ENCODE data around the gene HBEGF.

Gene HBEGF

DNA sequence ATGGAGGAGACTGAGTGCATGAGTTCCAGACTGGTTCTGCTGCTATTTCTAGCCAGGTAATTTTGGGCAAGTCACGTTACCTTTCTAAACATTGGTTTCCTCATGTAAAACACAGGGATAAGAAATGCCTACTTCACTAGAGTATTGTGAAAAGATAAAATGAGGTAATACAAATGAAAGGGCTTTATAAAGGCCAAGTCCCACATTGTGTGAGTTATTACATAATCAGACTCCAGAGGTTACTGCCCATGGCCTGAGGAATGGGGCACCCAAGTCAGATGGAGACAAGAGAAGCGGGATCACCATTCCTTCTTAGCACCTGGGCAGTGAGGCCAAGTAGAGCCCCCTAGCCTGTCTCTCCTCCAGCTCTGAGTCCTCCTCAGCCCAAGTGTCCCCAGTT is 7.5 kb downstream of the HBEGF start:
- no peak overlapping the region for H3K4me3 ChIP-seq (ENCODE audit: severe bottlenecking)
- H3K4me1 ChIP-seq (ENCODE audit: insufficient read depth, poor library complexity, severe bottlenecking): peaks cover 23% of the 10 kb centered on the region
- DNase-seq (ENCODE audit: low spot score) (no peak), ATAC-seq (ENCODE audit: low read depth) (peak; percentile 7; the same call in 1 of the 3 replicates)
- H3K27me3 ChIP-seq (ENCODE audit: insufficient read depth, poor library complexity, severe bottlenecking): no peaks in the 10 kb centered on the region
- H3K36me3 ChIP-seq (ENCODE audit: low read depth): peaks cover 76% of the 10 kb centered on the region
- no peaks in the 10 kb centered on the region for H3K9me3 ChIP-seq (ENCODE audit: severe bottlenecking)
- TF ChIP-seq, protein P1, sequence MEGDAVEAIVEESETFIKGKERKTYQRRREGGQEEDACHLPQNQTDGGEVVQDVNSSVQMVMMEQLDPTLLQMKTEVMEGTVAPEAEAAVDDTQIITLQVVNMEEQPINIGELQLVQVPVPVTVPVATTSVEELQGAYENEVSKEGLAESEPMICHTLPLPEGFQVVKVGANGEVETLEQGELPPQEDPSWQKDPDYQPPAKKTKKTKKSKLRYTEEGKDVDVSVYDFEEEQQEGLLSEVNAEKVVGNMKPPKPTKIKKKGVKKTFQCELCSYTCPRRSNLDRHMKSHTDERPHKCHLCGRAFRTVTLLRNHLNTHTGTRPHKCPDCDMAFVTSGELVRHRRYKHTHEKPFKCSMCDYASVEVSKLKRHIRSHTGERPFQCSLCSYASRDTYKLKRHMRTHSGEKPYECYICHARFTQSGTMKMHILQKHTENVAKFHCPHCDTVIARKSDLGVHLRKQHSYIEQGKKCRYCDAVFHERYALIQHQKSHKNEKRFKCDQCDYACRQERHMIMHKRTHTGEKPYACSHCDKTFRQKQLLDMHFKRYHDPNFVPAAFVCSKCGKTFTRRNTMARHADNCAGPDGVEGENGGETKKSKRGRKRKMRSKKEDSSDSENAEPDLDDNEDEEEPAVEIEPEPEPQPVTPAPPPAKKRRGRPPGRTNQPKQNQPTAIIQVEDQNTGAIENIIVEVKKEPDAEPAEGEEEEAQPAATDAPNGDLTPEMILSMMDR (IDR thresholded peaks at IDR 0.05; ENCODE audit: poor library complexity, severe bottlenecking): no peak
- peak overlapping the region; percentile 10 for H3K27ac ChIP-seq (ENCODE audit: poor library complexity, severe bottlenecking)

GRCh38 chr5:140338336-140338735 is 8.1 kb downstream of the HBEGF start:
- Histone ChIP-seq H3K27me3 (ENCODE audit: insufficient read depth, poor library complexity, severe bottlenecking) (no peaks in the 10 kb centered on the region), H3K27ac (ENCODE audit: poor library complexity, severe bottlenecking) (peak overlapping the region; percentile 10), H3K4me1 (ENCODE audit: insufficient read depth, poor library complexity, severe bottlenecking) (peaks cover 23% of the 10 kb centered on the region), H3K9me3 (ENCODE audit: severe bottlenecking) (no peaks in the 10 kb centered on the region), H3K36me3 (ENCODE audit: low read depth) (peaks cover 77% of the 10 kb centered on the region), H3K4me3 (ENCODE audit: severe bottlenecking) (no peak overlapping the region)
- DNase-seq (ENCODE audit: low spot score): no peak
- TF ChIP-seq, protein P1 (IDR thresholded peaks at IDR 0.05; ENCODE audit: poor library complexity, severe bottlenecking): no peak
- ATAC-seq (ENCODE audit: low read depth): peak; percentile 48

DNA sequence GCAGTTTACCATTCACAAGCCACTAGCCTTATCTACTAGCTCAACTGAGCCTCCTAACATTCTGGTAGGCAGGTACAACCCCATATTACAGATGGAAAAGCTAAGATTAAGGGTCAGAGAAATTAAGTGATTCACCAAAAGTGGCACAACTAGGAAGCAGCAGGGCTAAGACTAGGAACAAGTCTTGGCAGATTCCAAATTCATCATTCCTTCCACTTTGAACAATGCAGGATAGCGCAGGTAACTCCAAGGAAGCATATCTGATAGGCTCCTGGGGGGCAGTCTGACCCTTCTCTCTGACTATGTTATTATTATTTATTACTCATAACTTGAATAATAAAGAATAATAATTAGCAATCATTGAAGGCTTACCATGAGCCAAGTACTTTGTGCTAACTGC is 8.5 kb downstream of the HBEGF start:
- ATAC-seq (ENCODE audit: low read depth) (0 out of 3 replicates have a peak, but pooled peaks have one; percentile 20), DNase-seq (ENCODE audit: low spot score) (no peak)
- TF ChIP-seq, protein P1 (IDR thresholded peaks at IDR 0.05; ENCODE audit: poor library complexity, severe bottlenecking): no peak
- H3K9me3 ChIP-seq (ENCODE audit: severe bottlenecking): no peaks in the 10 kb centered on the region
- H3K4me1 ChIP-seq (ENCODE audit: insufficient read depth, poor library complexity, severe bottlenecking): peaks cover 23% of the 10 kb centered on the region
- H3K4me3 ChIP-seq (ENCODE audit: severe bottlenecking): no peak overlapping the region
- H3K27me3 ChIP-seq (ENCODE audit: insufficient read depth, poor library complexity, severe bottlenecking): no peaks in the 10 kb centered on the region
- peak overlapping the region; percentile 10 for H3K27ac ChIP-seq (ENCODE audit: poor library complexity, severe bottlenecking)
- peaks cover 79% of the 10 kb centered on the region for H3K36me3 ChIP-seq (ENCODE audit: low read depth)

GRCh38 chr5:140336388-140336787 is 10.0 kb downstream of the HBEGF start:
- Histone ChIP-seq H3K9me3 (ENCODE audit: severe bottlenecking) (no peaks in the 10 kb centered on the region), H3K36me3 (ENCODE audit: low read depth) (peaks cover 72% of the 10 kb centered on the region), H3K4me1 (ENCODE audit: insufficient read depth, poor library complexity, severe bottlenecking) (peaks cover 23% of the 10 kb centered on the region), H3K4me3 (ENCODE audit: severe bottlenecking) (no peak overlapping the region), H3K27me3 (ENCODE audit: insufficient read depth, poor library complexity, severe bottlenecking) (no peaks in the 10 kb centered on the region), H3K27ac (ENCODE audit: poor library complexity, severe bottlenecking) (no peak overlapping the region)
- ATAC-seq (ENCODE audit: low read depth) (no peak), DNase-seq (ENCODE audit: low spot score) (no peak)
- TF ChIP-seq, protein P1 (IDR thresholded peaks at IDR 0.05; ENCODE audit: poor library complexity, severe bottlenecking): no peak

DNA sequence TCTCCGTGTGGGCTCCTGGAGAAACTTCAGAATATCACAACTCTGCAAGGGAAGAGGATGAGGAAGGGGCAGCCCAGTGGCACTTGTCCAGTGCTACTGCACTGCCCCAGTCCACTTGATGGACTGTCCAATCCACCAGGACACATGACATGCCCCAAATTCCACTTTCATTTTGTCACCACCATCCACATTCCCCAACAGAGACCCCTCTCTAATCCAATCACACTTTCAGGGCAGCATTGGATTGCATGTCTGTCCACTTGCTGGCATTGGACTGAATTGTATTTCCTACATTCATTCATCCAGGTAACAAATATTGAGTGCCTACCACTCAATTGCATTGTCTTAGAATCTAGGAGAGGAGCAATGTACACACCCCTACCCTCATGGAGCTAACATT is 14.8 kb downstream of the HBEGF start:
- H3K27me3 ChIP-seq (ENCODE audit: insufficient read depth, poor library complexity, severe bottlenecking): no peaks in the 10 kb centered on the region
- no peak overlapping the region for H3K27ac ChIP-seq (ENCODE audit: poor library complexity, severe bottlenecking)
- TF ChIP-seq, protein P1 (IDR thresholded peaks at IDR 0.05; ENCODE audit: poor library complexity, severe bottlenecking): no peak
- peaks cover 37% of the 10 kb centered on the region for H3K36me3 ChIP-seq (ENCODE audit: low read depth)
- ATAC-seq (ENCODE audit: low read depth) (no peak), DNase-seq (ENCODE audit: low spot score) (no peak)
- no peak overlapping the region for H3K4me3 ChIP-seq (ENCODE audit: severe bottlenecking)
- peaks cover 4% of the 10 kb centered on the region for H3K4me1 ChIP-seq (ENCODE audit: insufficient read depth, poor library complexity, severe bottlenecking)
- no peaks in the 10 kb centered on the region for H3K9me3 ChIP-seq (ENCODE audit: severe bottlenecking)
